ENCODE data around the gene KRT74.

KRT74 gene

GRCh38 chr12:52515927-52516831 is 57.5 kb downstream of the KRT74 start:
- Mint-ChIP-seq H3K27ac (peak overlapping the region in 1 of 2 donors; percentile 59), H3K27me3 (no peaks in the 10 kb centered on the region), H3K9me3 (peaks cover 6 to 7% of the 10 kb centered on the region in 2 donors), H3K4me3 (no peak overlapping the region), H3K4me1 (peaks cover under 1% of the 10 kb centered on the region)
- DNase-seq, result no peak
- no peak for ATAC-seq
